ENCODE measurements around the gene CAMSAP1. TPM values are rescaled to one million over a fixed set of nuclear protein-coding genes. Genes with fewer than 3 reads are reported as not detected.
A peak's percentile ranks its signal among the peaks of the same experiment; 100 is the strongest.

The CAMSAP1 gene
- total RNA-seq, 4 donors from 2014 or later: 32.2 to 46.1 (median 34.0) TPM

DNA sequence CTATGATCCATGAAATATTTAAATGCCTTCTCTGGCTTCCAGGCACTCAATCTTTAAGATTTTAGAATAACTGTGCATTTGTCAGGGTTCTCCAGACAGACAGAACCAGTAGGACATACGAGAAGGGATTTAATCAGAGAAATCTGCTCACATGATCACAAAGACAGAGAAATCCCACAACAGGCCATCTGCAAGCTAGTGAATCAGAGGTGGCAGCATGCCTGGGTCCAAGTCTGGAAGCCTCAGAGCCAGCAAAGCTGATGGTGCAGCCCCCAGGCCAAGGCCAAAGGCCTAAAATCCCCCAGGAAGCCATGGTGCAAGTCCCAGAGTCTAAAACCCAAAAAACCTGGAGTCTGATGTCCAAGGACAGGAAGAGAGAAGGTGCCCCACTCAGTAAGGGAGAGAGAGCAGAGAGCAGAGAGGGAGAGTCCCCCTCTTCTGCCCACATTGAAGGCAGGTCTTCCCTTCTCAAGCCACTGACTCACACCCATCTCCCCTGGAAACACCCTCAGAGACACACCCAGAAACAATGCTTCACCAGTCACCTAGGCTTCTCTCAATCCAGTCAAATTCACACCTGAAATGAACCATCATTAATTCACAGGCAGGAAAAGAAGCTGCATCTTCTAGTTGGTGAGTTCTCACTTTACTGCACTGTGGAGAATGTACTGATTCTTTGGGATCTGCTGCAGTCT lies 48.7 kb downstream of the CAMSAP1 start:
- WGBS, 2 donors: 88% methylated on average over 1 of the region's 1 CpG
- H3K4me3 ChIP-seq (ENCODE audit: low read depth, poor library complexity, severe bottlenecking): no peak overlapping the region
- TF ChIP-seq, protein P1, sequence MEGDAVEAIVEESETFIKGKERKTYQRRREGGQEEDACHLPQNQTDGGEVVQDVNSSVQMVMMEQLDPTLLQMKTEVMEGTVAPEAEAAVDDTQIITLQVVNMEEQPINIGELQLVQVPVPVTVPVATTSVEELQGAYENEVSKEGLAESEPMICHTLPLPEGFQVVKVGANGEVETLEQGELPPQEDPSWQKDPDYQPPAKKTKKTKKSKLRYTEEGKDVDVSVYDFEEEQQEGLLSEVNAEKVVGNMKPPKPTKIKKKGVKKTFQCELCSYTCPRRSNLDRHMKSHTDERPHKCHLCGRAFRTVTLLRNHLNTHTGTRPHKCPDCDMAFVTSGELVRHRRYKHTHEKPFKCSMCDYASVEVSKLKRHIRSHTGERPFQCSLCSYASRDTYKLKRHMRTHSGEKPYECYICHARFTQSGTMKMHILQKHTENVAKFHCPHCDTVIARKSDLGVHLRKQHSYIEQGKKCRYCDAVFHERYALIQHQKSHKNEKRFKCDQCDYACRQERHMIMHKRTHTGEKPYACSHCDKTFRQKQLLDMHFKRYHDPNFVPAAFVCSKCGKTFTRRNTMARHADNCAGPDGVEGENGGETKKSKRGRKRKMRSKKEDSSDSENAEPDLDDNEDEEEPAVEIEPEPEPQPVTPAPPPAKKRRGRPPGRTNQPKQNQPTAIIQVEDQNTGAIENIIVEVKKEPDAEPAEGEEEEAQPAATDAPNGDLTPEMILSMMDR (IDR thresholded peaks at IDR 0.05): no peak
- TF ChIP-seq POLR2A (IDR thresholded peaks at IDR 0.05): no peak
- intact Hi-C loops (cut with DNase I; ENCODE audit: low total_unique reads): no loop called here
- DNase-seq (ENCODE audit: low spot score in 2 of 2): no peak

GRCh38 chr9:135857843-135858242 lies 49.5 kb downstream of the CAMSAP1 start:
- TF ChIP-seq, protein P1 (IDR thresholded peaks at IDR 0.05): no peak
- no peak for TF ChIP-seq POLR2A (IDR thresholded peaks at IDR 0.05)
- WGBS, 2 donors: 92 to 95% methylated on average over 3 of the region's 3 CpGs
- DNase-seq (ENCODE audit: low spot score in 2 of 2): no peak
- intact Hi-C loops (cut with DNase I; ENCODE audit: low total_unique reads): no loop called here
- no peak overlapping the region for H3K4me3 ChIP-seq (ENCODE audit: low read depth, poor library complexity, severe bottlenecking)

GRCh38 chr9:135857371-135857786 lies 50.0 kb downstream of the CAMSAP1 start:
- WGBS, 2 donors: 59 to 63% methylated on average over 2 of the region's 2 CpGs
- intact Hi-C loops (cut with DNase I; ENCODE audit: low total_unique reads): no loop called here
- H3K4me3 ChIP-seq (ENCODE audit: low read depth, poor library complexity, severe bottlenecking): no peak overlapping the region
- TF ChIP-seq, protein P1 (IDR thresholded peaks at IDR 0.05): no peak
- no peak for TF ChIP-seq POLR2A (IDR thresholded peaks at IDR 0.05)
- no peak for DNase-seq (ENCODE audit: low spot score in 2 of 2)

GRCh38 chr9:135851748-135852147 lies 55.6 kb downstream of the CAMSAP1 start:
- 66 to 78% methylated on average over 16 of the region's 16 CpGs for WGBS, 2 donors
- no peak for DNase-seq (ENCODE audit: low spot score in 2 of 2)
- TF ChIP-seq, protein P1 (IDR thresholded peaks at IDR 0.05): no peak
- no peak for TF ChIP-seq POLR2A (IDR thresholded peaks at IDR 0.05)
- intact Hi-C loops (cut with DNase I; ENCODE audit: low total_unique reads): no loop called here
- no peak overlapping the region for H3K4me3 ChIP-seq (ENCODE audit: low read depth, poor library complexity, severe bottlenecking)

DNA sequence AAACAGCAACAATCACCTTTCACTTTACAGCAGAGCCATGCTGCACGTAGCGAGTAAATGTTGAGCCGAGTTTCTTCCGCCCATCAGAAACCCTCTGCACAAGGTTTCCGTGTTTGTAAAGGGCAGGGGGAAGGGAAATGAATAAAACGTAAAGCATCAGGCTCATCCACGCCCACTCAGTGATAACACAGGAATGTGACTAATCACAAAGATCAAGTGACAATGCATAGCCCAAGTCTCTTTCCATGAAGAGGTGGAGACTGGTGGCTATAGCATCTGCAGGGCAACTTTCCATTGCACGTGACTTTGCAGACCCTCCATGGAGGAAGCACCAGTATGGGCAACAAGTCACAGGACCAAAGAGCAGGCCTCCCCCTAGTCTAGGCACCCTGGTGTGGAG lies 56.6 kb downstream of the CAMSAP1 start:
- no peak overlapping the region for H3K4me3 ChIP-seq (ENCODE audit: low read depth, poor library complexity, severe bottlenecking)
- DNase-seq (ENCODE audit: low spot score in 2 of 2): peak in 1 of 2 donors; percentile 43
- 79 to 80% methylated on average over 8 of the region's 8 CpGs for whole genome bisulfite sequencing, 2 donors
- no peak for TF ChIP-seq POLR2A (IDR thresholded peaks at IDR 0.05)
- TF ChIP-seq, protein P1 (IDR thresholded peaks at IDR 0.05): no peak
- intact Hi-C loops (cut with DNase I; ENCODE audit: low total_unique reads): no loop called here

DNA sequence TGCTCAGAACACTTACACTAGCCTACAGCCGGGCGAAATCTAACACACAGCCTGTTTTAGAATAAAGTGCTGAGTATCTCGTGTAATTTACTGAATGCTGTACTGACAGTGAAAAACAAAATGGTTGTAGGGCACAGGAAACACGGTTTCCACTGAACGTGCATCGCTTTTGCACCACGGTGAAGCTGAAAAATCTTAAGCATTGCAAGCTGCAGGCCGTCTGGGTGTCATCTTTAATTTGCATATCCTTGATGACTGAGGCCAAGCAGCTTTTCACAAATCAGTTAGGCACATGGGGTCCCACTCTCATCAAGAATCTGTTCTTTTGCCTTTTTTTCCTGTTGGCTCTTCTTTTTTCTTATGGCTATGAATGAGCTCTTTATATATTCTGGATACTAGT lies 58.2 kb downstream of the CAMSAP1 start:
- intact Hi-C loops (cut with DNase I; ENCODE audit: low total_unique reads): no loop called here
- WGBS, 2 donors: 78 to 84% methylated on average over 8 of the region's 8 CpGs
- DNase-seq (ENCODE audit: low spot score in 2 of 2): peak in 1 of 2 donors; percentile 45
- H3K4me3 ChIP-seq (ENCODE audit: low read depth, poor library complexity, severe bottlenecking): no peak overlapping the region
- TF ChIP-seq, protein P1 (IDR thresholded peaks at IDR 0.05): no peak
- no peak for TF ChIP-seq POLR2A (IDR thresholded peaks at IDR 0.05)

All from lower leg skin (tissue), 4 donors.